Measurements from ENCODE around the gene SUGT1.

DNA sequence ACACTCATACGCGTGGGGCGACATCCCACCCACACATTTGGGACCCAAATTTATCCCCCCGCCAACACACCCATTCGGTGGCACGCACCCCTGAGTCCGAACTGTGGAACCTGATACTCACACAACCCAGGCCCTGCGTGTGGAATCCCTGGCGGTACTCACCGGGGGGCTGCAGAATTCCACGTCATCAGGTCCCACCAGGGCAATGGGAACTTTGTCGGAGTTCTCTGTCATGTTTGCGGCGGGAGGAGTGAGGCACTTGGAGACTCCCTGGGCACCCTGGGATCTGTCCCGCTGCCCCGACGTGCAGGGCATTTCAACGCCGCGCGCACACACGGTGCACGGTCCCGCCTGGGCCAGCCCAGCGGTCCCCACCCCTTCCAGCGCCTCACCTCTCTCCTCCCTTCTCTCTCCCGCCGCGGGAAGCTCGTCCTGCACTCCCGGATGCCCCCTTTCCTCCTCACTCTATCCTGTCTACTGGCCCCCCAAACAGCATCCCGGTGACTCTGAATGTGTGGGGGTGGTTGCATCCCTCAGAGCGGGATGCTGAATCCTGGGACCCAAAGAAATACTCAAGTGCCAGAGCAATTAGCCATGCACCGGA lies 86.9 kb downstream of the SUGT1 start, which contains the start of gene CNMD:
- TF ChIP-seq POLR2AphosphoS5 (IDR thresholded peaks at IDR 0.05) = no peak
- TF ChIP-seq, protein P1, sequence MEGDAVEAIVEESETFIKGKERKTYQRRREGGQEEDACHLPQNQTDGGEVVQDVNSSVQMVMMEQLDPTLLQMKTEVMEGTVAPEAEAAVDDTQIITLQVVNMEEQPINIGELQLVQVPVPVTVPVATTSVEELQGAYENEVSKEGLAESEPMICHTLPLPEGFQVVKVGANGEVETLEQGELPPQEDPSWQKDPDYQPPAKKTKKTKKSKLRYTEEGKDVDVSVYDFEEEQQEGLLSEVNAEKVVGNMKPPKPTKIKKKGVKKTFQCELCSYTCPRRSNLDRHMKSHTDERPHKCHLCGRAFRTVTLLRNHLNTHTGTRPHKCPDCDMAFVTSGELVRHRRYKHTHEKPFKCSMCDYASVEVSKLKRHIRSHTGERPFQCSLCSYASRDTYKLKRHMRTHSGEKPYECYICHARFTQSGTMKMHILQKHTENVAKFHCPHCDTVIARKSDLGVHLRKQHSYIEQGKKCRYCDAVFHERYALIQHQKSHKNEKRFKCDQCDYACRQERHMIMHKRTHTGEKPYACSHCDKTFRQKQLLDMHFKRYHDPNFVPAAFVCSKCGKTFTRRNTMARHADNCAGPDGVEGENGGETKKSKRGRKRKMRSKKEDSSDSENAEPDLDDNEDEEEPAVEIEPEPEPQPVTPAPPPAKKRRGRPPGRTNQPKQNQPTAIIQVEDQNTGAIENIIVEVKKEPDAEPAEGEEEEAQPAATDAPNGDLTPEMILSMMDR (IDR thresholded peaks at IDR 0.05) = no peak
